ENCODE data around the gene GP2.

Gene GP2

DNA sequence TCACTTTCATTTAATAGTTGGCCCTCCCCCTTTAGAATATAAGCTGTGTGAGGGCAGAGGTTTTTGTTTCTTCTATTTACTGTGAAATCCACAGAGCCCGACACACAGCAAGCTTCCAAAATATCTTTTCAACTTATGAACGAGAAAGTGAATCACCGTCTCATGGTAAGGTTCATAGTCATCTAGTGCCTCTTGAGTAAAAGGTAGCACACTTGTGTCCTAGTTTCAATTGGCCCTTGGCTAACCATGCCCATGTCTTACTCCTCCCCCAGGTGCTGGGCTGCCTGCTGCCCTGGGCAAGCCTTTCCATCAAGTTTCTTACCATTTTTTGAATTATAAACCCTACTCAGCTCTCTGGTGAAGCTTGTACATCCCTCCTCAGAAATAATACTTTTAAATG is 12.4 kb upstream of the GP2 start:
- TF ChIP-seq EP300 (IDR thresholded peaks at IDR 0.05; ENCODE audit: borderline replicate concordance): no peak
- no peak for TF ChIP-seq REST (IDR thresholded peaks at IDR 0.05; ENCODE audit: low read depth)
- no peak for TF ChIP-seq RAD21 (IDR thresholded peaks at IDR 0.05; ENCODE audit: low read depth)
- no peak for TF ChIP-seq EGR1 (IDR thresholded peaks at IDR 0.05)
- TF ChIP-seq NFIC (IDR thresholded peaks at IDR 0.05): no peak

DNA sequence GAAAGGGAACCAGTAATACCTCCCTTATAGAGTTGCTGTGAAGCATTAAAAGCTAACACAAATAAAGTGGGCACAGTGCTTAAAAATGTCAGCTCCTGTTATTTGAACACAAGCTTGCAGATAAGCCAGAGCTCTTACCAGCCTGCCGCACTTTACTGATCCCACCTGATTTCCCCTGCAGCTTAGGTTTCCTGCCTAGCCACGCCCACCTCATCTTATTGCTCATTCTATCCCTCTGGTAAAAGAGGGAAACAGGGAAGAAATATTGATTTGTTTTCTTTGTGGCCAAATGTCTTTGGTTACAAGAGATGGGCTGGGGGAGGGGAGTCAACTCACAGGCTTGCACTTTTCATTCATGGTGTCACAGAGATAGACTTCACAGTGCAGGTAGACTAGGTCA is 9.6 kb upstream of the GP2 start:
- TF ChIP-seq EP300 (IDR thresholded peaks at IDR 0.05; ENCODE audit: borderline replicate concordance) (no peak), USF1 (IDR thresholded peaks at IDR 0.05) (no peak), FOXM1 (IDR thresholded peaks at IDR 0.05; ENCODE audit: borderline replicate concordance, low read depth) (no peak), ZBTB7A (IDR thresholded peaks at IDR 0.05; ENCODE audit: low read depth) (no peak), TEAD4 (IDR thresholded peaks at IDR 0.05) (no peak), NFIC (IDR thresholded peaks at IDR 0.05) (no peak), CEBPB (IDR thresholded peaks at IDR 0.05) (no peak), RAD21 (IDR thresholded peaks at IDR 0.05; ENCODE audit: low read depth) (no peak), CREB1 (IDR thresholded peaks at IDR 0.05; ENCODE audit: low read depth) (no peak), REST (IDR thresholded peaks at IDR 0.05; ENCODE audit: low read depth) (no peak), YY1 (IDR thresholded peaks at IDR 0.05; ENCODE audit: low read depth) (no peak), TCF12 (IDR thresholded peaks at IDR 0.05; ENCODE audit: low read depth) (no peak), EGR1 (IDR thresholded peaks at IDR 0.05) (no peak), TAF1 (IDR thresholded peaks at IDR 0.05; ENCODE audit: low read depth) (no peak)
- TF ChIP-seq, protein P1, sequence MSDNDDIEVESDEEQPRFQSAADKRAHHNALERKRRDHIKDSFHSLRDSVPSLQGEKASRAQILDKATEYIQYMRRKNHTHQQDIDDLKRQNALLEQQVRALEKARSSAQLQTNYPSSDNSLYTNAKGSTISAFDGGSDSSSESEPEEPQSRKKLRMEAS (IDR thresholded peaks at IDR 0.05): no peak

DNA sequence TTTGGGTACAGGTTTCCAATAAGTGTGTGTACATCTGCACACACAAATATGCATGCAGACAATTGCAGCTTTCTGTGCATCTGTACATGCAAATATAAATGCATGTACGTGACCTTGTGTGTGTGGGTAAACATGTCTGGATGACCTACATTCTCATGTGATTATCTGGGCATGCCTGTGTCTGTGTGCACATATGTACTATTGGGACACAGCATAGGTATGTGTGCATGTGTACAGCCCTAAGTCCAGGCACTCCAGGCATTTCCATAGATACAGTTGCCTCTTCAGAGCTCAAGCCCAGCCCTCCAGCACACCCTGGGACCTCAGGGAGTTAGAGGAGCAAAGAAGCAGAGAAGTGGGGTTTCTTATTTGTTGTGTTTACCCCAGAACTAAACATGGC is 7.1 kb upstream of the GP2 start:
- TF ChIP-seq CREB1 (IDR thresholded peaks at IDR 0.05; ENCODE audit: low read depth) (no peak), NFIC (IDR thresholded peaks at IDR 0.05) (no peak), YY1 (IDR thresholded peaks at IDR 0.05; ENCODE audit: low read depth) (no peak), TAF1 (IDR thresholded peaks at IDR 0.05; ENCODE audit: low read depth) (no peak)

- TF ChIP-seq TEAD4 (IDR thresholded peaks at IDR 0.05) (no peak), CREB1 (IDR thresholded peaks at IDR 0.05; ENCODE audit: low read depth) (no peak), ZBTB7A (IDR thresholded peaks at IDR 0.05; ENCODE audit: low read depth) (no peak)
Observed at GRCh38 chr16:20333120-20333519, 5.8 kb upstream of the GP2 start.

DNA sequence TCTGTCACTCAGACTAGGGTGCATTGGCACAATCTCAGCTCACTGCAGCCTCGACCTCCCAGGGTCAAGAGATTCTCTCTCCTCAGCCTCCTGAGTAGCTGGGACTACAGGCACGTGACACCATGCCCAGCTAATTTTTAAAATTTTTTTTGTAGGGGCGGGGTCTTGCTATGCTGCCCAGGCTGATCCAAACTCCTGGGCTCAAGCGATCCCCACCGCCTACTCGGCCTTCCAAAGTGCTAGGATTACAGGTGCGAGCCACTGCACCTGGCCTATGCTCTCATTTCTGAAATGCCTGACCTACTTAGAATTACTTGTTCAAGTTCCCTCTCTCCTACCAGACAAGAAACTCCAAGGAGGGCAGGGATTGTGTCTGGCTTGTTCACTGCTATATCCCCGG is 5.1 kb upstream of the GP2 start:
- no peak for TF ChIP-seq TAF1 (IDR thresholded peaks at IDR 0.05; ENCODE audit: low read depth)

GRCh38 chr16:20331635-20332034 is 4.3 kb upstream of the GP2 start:
- TF ChIP-seq CEBPB (IDR thresholded peaks at IDR 0.05): no peak
- TF ChIP-seq REST (IDR thresholded peaks at IDR 0.05; ENCODE audit: low read depth): no peak
- TF ChIP-seq RAD21 (IDR thresholded peaks at IDR 0.05; ENCODE audit: low read depth): no peak
- TF ChIP-seq, protein P1 (IDR thresholded peaks at IDR 0.05): no peak
- no peak for TF ChIP-seq TCF12 (IDR thresholded peaks at IDR 0.05; ENCODE audit: low read depth)
- no peak for TF ChIP-seq FOXM1 (IDR thresholded peaks at IDR 0.05; ENCODE audit: borderline replicate concordance, low read depth)

Data from Ishikawa (cell line).